ENCODE results near the gene ABCA4.

The ABCA4 gene

DNA sequence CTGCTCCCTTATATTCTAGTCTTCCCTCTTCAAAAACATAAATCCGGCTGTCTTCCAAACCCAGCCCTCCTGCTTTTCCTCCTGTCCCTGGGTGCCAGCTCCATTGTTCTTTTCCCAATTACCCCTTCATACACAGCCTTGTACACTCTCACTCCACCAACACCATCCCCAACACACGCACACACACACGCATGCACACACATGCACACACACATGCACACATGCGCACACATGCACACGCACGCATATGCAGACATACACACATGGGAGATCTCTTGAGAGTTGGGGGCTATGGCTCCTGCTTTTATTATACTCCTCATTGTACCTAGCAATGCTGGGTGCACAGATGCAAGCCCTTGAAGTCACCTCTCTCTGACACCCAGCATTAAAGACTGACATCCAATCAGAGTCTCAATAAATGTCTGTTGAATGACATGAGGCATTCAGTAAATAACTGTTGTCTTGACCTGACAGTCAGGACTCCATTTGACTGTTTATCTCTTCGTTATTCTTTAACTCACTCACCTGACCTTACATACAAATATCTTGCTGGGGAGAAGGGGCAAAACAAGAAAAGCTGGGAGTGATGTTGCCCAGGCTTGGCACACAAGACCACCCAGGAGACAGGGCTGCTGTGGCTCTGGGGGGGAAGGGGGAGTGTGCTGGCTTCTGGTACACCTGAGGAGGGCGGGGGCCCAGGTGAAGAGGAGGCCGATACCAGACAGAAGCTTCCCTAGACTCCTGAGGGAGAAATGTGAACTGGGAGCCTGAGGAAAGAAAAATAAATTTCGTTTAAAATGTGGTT, 16.0 kb downstream of the ABCA4 start:
- DNase-seq (ENCODE audit: low spot score), result no peak

DNA sequence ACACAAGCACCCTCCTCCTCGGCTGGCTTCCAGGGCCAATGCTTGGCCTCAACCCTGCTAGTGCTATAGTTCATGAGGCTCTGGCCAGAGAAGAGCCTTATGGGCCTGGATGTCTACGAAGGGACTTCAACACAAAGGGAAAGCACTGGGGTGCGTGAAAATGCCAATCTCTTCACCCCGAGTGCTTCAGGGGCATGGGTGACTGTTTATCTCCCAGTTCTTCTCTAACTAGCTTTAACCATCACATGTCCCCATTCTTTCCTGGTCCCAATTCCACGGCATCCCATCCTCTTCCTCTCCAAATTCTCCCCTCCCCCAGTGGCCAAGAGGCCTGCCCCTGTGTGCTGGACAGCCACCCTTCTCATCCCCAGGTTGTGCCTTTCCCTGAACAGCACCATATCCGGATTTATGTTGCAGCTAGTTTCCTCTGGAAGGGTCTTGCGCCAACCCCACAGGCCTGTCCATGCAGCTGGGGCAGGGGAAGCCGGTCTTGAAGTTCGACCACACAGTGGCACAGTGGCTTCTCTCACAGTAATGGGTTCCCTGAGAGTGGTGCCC, 16.7 kb downstream of the ABCA4 start:
- DNase-seq (ENCODE audit: low spot score), result no peak

GRCh38 chr1:94103608-94104007, 17.3 kb downstream of the ABCA4 start:
- DNase-seq (ENCODE audit: low spot score), result no peak

- peak; percentile 42 for DNase-seq (ENCODE audit: low spot score)
These were observed 19.1 kb downstream of the ABCA4 start for GRCh38 chr1:94101613-94102525.

DNA sequence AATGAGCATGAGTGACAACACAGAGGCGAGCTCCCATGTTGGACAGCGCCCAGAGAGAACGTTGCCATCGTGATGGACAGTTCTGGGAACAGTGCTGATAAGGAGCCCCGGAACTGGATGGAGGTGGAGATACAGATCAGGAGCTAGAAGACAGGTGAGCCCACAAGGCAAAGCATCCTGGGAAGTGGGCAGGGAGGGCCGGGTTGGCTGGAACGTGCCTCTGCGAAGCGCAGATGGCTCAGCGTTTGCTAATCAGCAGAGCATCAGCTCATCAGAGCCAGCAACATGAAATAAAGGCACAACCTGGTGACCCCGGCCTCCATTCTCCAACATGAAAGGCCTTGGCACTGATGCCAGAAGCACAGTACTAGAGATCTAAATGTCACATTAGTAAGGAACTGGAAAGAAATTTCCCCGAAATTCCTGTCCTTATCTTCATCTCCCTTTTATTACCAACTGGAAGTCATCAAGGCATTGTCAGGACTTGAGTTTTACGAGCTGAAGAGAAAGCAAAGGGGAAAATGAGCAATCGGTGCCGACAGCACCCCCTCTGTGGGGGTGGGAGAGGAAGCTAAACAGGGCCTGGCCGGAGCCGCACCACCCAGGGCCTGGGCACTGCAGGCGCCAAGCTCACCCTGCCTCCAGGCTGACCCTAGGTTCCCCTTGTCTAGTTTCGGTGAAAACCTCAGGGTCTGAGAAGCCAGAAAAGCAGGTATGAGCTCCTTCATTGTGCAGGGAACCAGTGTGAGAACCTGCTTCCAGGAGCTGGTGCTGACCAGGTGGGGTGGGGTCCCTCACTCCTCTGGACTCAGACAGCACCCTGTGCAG, 19.9 kb downstream of the ABCA4 start:
- no peak for DNase-seq (ENCODE audit: low spot score)

GRCh38 chr1:94100129-94100784, 20.7 kb downstream of the ABCA4 start:
- no peak for DNase-seq (ENCODE audit: low spot score)

DNA sequence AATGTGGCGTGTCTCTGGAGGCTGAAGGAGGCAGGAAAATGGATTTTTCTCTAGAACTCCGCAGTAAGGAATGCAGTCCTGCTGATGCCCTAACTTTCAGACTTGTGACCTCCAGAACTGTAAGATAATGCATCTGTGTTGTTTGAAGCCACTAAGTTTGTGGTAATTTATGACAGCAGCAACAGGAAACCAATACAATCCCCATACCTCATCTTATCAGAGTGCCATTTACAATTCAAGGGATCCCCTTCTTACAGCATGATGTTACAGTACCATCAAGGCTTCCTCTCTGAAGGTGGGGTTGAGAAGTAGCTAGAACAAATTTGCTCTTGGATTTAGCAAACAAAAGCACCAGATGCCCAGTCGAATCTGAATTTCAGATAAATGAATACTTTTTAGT, 21.6 kb downstream of the ABCA4 start:
- DNase-seq (ENCODE audit: low spot score), result no peak

DNA sequence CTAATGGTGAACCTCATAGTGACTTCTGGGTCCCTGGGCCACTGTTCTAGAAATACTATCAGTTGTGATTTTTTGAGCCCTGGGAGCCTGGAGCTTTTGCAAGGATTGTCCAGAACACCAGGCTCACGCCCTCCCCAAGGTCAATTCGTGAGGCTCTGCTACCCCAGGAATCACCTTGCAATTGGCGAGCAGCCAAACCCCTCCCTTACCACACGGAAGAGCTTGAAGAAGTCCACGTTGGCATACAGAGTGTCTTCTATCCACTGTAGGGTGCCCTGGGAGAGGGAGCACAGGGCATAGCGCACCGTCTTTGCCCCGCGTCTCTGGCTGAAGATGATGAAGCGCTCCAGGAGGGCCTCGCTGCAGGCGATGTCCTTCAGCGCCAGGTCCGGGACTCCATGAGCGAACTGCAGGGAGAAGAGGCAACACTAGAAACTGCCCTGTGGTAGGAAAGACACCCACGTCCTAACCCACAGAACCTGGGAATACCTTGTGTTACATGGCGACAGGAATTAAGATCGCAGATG, 22.3 kb downstream of the ABCA4 start:
- no peak for DNase-seq (ENCODE audit: low spot score)

GRCh38 chr1:94096797-94097549, 24.0 kb downstream of the ABCA4 start:
- DNase-seq (ENCODE audit: low spot score), result no peak

DNA sequence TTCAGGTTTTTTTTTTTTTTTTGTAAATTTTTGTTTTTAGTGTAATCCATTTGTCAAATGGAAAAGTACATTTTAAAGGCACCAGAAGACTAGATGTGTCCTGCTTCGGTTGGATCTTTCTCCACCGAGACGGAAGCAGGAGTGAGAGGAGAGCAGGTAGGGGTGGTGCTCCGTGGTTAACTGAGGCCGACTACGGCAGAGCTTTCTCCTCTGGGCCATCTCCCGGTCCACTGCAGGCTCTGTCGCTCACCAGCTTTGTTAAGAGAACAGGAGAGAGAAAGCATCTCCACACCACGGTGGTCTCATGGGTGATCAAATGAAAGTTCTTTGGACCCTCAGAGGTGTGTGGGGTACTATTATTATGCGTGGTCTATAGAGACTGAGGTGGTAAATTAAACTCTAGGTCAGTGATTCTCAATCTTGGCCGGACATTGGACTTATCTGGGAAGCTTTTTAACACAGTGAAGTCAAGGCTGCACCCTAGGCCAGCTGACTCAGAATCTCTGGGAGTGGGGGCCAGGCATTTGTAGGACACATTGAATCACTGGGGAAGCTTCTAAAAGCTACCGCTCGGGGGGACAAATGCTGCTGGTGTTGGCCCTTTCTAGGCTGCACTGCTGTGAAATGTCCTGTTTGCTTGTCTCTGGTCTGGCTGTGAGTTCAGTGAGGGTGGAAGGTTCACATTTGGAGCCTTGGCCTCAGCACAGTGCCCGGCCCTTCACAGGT, 25.0 kb downstream of the ABCA4 start:
- DNase-seq (ENCODE audit: low spot score), result no peak

DNA sequence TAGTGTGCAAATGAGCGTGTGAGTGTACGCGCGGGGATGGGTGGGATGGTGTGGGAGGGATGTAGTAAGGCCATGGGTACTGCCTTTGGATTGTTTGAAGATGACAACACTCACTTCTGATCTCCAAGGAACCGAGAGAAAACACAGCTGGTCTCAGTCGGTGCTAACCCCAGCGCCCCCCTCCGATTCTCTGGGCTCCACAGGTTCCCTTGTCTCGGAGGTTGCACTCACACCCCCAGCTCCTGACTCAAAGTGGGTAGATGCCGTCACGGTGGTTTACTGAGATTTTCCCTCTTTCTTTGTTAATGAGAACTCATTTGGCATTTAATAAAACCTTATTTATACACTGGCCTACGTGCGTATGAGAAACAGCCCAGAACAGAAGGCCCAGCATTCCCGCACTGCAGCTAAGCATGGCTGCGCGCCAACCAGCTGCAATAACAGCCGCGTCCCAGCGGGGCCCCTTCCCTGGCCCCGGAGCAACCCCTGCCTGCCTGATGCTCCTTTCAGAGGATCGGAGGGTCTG, 25.8 kb downstream of the ABCA4 start:
- DNase-seq (ENCODE audit: low spot score), result peak; percentile 73

DNA sequence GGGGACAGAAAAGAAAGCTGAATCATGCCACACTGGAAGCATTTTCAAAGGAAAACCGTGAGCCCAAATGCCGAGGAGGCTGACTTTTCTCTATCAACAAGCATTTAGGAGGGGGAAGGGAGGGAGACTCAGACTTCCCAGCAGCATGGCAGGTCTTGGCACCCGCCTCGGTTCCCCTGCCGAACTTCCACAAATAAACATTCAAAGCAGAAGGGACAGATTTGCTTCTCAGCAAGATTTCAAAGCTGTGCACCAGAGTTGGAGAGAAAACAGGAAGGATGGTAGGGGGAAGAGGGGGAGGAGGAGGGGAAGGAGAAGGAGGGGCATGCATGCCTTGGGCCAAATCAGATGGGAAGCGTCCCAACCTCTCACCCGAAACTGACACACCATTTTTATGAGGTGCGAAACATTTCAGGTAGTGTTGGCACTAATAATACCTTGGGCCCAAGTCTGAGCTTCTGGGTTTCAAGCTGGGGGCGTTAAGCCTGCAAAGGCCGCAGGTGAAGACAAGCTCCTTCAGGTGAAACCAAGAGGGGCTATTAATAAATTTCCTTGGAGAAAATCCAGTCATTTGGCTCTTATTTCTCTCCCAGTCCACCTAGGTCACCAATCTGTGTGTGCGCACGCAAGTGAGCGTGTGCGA, 26.4 kb downstream of the ABCA4 start:
- peak; percentile 84 for DNase-seq (ENCODE audit: low spot score)

GRCh38 chr1:94093996-94094395, 27.0 kb downstream of the ABCA4 start:
- DNase-seq (ENCODE audit: low spot score), result no peak

GRCh38 chr1:94093396-94093795, 27.6 kb downstream of the ABCA4 start:
- DNase-seq (ENCODE audit: low spot score), result no peak

DNA sequence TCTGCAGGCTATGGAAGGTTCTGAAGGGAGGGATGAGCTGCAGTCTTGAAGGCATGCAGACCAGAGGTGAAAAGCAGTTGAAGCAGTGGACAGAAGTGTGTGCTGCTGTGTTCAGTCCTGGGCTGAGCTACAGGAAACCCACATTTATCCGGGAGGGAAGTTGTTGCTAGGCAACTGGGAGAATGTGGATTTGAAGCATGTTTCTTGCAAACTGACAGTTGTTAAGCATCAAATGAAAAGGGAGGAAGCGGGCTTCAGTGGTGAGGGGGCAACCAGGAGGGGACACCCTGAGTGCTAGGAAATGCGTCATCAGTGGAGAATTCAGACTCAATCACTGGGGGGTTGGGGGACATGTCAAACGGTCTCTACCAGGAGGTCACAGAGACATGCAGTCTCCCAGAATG, 28.7 kb downstream of the ABCA4 start:
- peak; percentile 62 for DNase-seq (ENCODE audit: low spot score)

DNA sequence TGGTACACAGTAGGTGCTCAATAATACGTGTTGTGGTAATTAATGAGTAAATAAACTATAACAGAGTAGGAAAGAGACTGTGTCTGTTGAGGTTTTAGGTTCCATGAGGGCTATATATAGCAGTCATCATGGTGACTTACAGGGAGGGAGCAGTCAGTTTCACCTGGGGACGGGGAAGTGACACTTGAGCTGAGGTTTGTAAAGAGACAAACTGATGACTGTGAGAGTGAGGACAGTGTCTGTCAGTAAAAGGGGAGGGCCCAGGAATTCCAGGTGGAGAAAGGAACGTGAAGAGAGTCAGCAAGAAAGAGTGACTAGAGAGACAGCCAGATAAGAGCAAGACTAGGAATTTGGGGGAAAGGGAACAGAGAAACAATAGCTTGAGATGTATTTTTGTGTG, 30.2 kb downstream of the ABCA4 start:
- no peak for DNase-seq (ENCODE audit: low spot score)

- no peak for DNase-seq (ENCODE audit: low spot score)
These were observed 33.8 kb downstream of the ABCA4 start for GRCh38 chr1:94087193-94087592.

GRCh38 chr1:94084547-94084946, 36.4 kb downstream of the ABCA4 start:
- DNase-seq (ENCODE audit: low spot score), result no peak

DNA sequence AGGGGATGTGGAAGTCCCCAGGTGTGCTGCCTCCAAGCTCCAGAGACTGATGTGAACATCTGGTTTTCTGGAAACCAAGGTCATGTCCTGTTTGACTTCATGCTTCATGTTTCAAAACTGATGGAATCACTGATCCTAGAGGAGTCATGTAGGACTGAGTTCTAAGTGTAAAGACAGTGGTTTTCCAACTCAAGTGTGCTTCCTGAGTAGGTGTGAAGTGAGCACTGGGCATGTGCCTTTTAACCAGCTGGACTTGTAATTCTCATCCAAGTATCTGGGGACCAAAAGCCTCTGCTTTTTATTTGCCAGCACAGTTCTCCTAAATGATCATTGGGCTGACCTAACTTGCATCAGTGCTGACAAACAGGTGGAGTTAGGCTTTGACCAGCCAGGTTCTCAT, 36.9 kb downstream of the ABCA4 start:
- DNase-seq (ENCODE audit: low spot score), result no peak
